Vagina (tissue), 2 donors: ENCODE data around the gene FFAR1. TPM values are rescaled to one million over a fixed set of nuclear protein-coding genes. Genes with fewer than 3 reads are reported as not detected.
A peak's percentile ranks its signal among the peaks of the same experiment; 100 is the strongest.

Source experiments
- DNase-seq, 2 donors: peaks; one replicate each; pipeline ENCODE4 v3.0.0-alpha.2; 2017; ENCODE audit errors: extremely low spot score in 2 of 2
- H3K27ac ChIP-seq: fragments of 200-600 bp; sonication (generic); one replicate; pipeline ENCODE4 v1.5.1; 2019
- H3K27me3 ChIP-seq: fragments of 200-600 bp; sonication (generic); one replicate; pipeline ENCODE4 v1.5.1; 2019
- H3K36me3 ChIP-seq, 2 donors: fragments of 200-600 bp; sonication (generic); one replicate each; pipeline ENCODE4 v1.5.1; 2017 to 2019
- H3K4me1 ChIP-seq: fragments of 200-600 bp; sonication (generic); one replicate; pipeline ENCODE4 v1.5.1; 2019
- H3K4me3 ChIP-seq, 2 donors: fragments of 200-600 bp; sonication (generic); 1 replicate in 1 of 2; 2 replicates in 1 of 2; pipeline ENCODE4 v1.5.1; 2016 to 2019
- H3K9me3 ChIP-seq: fragments of 200-600 bp; sonication (generic); one replicate; pipeline ENCODE4 v1.5.1; 2019
- POLR2A ChIP-seq, 2 donors: fragments of 450-650 bp; IDR thresholded peaks; one replicate each; pipeline ENCODE4 v1.6.1; 2017; ENCODE audit warnings: antibody characterized with exemption in 2 of 2, mild to moderate bottlenecking in 2 of 2, moderate library complexity in 2 of 2
- POLR2AphosphoS5 ChIP-seq, 2 donors: sonication (generic); formaldehyde crosslinking; IDR thresholded peaks; one replicate each; pipeline ENCODE4 v1.9.0; 2017; ENCODE audit warnings: antibody characterized with exemption in 2 of 2, mild to moderate bottlenecking in 2 of 2, low read depth in 1 of 2; ENCODE audit not compliant: insufficient read depth in 1 of 2
- intact Hi-C: fragments of 100-400 bp; cut with DNase I; formaldehyde crosslinking; loops from one replicate; pipeline ENCODE4 v1.15.1; 2023
- total RNA-seq: library from RNA; depleted of rRNA; stranded (reverse); fragments of >200 nt; gene quantifications from one replicate; pipeline ENCODE4 v1.2.3, GENCODE V29; 2016
- TF ChIP-seq, protein P1 (sequence below), 3 experiments: fragments of 450-650 bp in 2 of 3; fragments of 200-600 bp in 1 of 3; sonication (generic) in 1 of 3; IDR thresholded peaks; one replicate each; pipeline ENCODE4 v1.5.1; 2017 to 2019; ENCODE audit warnings: antibody characterized with exemption in 3 of 3, mild to moderate bottlenecking in 2 of 3, moderate library complexity in 2 of 3

The FFAR1 gene
- total RNA-seq, 1 donor from 2014 or later: not detected

DNA sequence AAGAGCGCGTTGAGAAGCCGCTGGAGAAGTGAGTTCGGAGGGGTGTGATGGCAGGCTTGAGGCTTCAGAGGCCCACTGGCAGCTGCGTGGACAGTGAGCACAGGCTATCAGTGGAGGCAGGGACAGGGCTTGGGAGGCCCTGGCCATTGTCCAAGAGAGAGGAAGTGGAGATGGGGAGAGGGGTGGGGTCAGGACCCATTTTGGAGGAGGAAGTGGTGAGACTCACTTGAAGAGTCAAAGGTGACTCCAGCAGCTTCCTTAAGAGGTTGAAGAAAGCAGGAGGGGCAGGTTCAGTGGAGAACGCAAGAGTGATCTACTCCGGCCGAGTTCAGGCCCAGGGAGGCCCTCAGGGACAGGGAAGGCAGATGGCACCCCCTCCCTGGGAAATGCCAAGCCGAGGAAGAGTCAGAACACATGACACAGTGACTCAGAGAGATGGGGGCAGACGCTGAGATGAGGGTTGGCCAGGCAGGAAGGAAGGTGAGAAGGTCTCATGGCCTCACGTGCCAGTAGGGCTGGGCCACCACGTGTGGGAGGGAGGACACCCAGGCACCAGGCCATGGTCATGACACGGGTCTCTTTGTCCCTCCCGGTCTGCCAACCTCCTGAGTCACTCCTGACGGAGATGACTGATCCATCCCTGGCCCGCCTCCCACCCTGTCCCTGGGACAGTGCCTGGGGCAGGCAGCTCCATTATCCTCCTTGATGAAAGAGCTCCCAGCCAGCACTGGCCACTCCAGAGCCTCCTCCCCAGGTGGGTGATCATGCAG, 28.8 kb upstream of the FFAR1 start:
- H3K36me3 ChIP-seq: no peaks in the 10 kb centered on the region
- peak overlapping the region; percentile 69 for H3K27ac ChIP-seq
- TF ChIP-seq, protein P1, sequence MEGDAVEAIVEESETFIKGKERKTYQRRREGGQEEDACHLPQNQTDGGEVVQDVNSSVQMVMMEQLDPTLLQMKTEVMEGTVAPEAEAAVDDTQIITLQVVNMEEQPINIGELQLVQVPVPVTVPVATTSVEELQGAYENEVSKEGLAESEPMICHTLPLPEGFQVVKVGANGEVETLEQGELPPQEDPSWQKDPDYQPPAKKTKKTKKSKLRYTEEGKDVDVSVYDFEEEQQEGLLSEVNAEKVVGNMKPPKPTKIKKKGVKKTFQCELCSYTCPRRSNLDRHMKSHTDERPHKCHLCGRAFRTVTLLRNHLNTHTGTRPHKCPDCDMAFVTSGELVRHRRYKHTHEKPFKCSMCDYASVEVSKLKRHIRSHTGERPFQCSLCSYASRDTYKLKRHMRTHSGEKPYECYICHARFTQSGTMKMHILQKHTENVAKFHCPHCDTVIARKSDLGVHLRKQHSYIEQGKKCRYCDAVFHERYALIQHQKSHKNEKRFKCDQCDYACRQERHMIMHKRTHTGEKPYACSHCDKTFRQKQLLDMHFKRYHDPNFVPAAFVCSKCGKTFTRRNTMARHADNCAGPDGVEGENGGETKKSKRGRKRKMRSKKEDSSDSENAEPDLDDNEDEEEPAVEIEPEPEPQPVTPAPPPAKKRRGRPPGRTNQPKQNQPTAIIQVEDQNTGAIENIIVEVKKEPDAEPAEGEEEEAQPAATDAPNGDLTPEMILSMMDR (IDR thresholded peaks at IDR 0.05): no peak
- no peak for TF ChIP-seq POLR2A (IDR thresholded peaks at IDR 0.05)
- peak; percentile 75 to 88 for TF ChIP-seq POLR2AphosphoS5 (IDR thresholded peaks at IDR 0.05; ENCODE audit: insufficient read depth in 1 of 2, low read depth in 1 of 2)
- intact Hi-C loops: loop anchor here (10.0 kb wide), 1 partner anchor 504 kb away; no protein-coding TSS in a partner anchor
- no peaks in the 10 kb centered on the region for H3K27me3 ChIP-seq
- no peaks in the 10 kb centered on the region for H3K9me3 ChIP-seq
- no peak overlapping the region for H3K4me3 ChIP-seq
- DNase-seq: no peak
- H3K4me1 ChIP-seq: peaks cover 19% of the 10 kb centered on the region

DNA sequence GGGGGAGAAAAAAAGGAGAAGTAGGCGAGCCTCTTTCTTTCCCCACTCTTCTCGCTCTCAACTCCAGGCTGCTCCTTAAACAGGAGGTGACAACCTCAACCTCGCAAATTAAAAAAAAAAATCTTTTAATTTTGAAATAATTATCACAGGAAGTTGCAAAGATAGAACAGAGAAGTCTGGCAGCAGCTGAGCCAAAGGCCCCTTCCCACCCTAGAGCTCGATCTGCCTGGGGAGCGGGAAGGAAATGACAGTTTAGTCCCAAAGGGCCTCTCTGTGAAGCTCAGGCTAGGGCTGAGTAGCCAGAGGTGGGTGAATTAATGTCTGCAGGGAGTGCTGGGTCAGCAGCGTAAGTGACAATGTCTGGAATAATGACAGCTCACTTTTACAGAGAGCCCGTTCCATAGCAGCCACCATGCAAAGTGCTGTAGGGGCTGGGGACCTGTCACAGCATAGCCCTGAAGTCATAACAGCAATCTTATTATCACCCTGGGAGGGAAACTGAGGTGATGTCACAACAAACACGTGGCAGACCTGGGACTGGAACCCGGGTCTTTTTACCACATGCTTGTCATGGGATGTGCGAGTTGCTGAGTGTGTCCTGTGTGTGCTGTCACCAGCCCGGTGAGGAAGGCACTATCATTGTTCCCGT, 27.5 kb upstream of the FFAR1 start:
- H3K36me3 ChIP-seq: no peaks in the 10 kb centered on the region
- H3K27ac ChIP-seq: no peak overlapping the region
- H3K4me3 ChIP-seq: no peak overlapping the region
- H3K9me3 ChIP-seq: no peaks in the 10 kb centered on the region
- DNase-seq: no peak
- H3K4me1 ChIP-seq: peaks cover 19% of the 10 kb centered on the region
- no peaks in the 10 kb centered on the region for H3K27me3 ChIP-seq
- no peak for TF ChIP-seq POLR2AphosphoS5 (IDR thresholded peaks at IDR 0.05; ENCODE audit: insufficient read depth in 1 of 2, low read depth in 1 of 2)
- TF ChIP-seq POLR2A (IDR thresholded peaks at IDR 0.05): no peak
- TF ChIP-seq, protein P1 (IDR thresholded peaks at IDR 0.05): no peak
- intact Hi-C loops: no loop called here

DNA sequence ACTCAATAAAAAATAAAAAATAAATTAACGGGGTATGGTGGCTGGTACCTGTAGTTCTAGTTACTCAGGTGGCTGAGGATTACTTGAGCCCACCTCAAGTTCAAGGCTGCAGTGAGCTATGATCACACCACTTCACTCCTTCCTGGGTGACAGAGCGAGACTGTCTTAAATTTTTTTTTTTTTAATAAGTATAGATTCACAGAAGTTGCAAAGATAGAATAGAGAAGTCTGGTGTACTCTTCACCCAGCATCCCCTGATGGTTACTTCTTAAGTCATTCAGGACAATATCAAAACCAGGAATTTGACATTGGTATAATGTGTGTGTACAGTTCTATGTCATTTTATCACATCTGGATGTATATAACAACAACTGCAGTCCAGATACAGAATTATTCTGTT, 26.4 kb upstream of the FFAR1 start:
- DNase-seq: no peak
- no peak overlapping the region for H3K4me3 ChIP-seq
- H3K27ac ChIP-seq: no peak overlapping the region
- H3K9me3 ChIP-seq: no peaks in the 10 kb centered on the region
- H3K4me1 ChIP-seq: peaks cover 19% of the 10 kb centered on the region
- H3K27me3 ChIP-seq: no peaks in the 10 kb centered on the region
- H3K36me3 ChIP-seq: no peaks in the 10 kb centered on the region
- intact Hi-C loops: no loop called here
- no peak for TF ChIP-seq POLR2AphosphoS5 (IDR thresholded peaks at IDR 0.05; ENCODE audit: insufficient read depth in 1 of 2, low read depth in 1 of 2)
- TF ChIP-seq, protein P1 (IDR thresholded peaks at IDR 0.05): no peak
- no peak for TF ChIP-seq POLR2A (IDR thresholded peaks at IDR 0.05)

DNA sequence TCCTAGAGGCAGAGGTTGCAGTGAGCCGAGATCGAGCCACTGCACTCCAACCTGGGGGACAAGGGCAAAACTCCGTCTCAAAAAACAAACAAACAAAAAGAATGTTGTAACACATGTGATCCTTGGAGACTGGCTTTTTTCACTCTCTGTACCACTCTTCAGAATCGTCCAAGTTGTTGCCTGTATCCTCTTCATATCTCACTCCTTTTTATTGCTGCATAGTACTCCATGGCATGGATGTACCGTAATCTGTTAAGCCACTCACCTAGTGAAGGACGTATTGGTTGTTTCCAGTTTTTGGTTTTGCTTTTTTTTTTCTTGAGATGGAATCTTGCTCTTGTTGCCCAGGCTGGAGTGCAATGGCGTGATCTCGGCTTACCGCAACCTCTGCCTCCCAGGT, 25.7 kb upstream of the FFAR1 start:
- H3K9me3 ChIP-seq: no peaks in the 10 kb centered on the region
- TF ChIP-seq POLR2AphosphoS5 (IDR thresholded peaks at IDR 0.05; ENCODE audit: insufficient read depth in 1 of 2, low read depth in 1 of 2) (no peak), POLR2A (IDR thresholded peaks at IDR 0.05) (no peak)
- TF ChIP-seq, protein P1 (IDR thresholded peaks at IDR 0.05): no peak
- H3K4me1 ChIP-seq: peaks cover 19% of the 10 kb centered on the region
- no peak for DNase-seq
- H3K36me3 ChIP-seq: no peaks in the 10 kb centered on the region
- no peak overlapping the region for H3K4me3 ChIP-seq
- no peak overlapping the region for H3K27ac ChIP-seq
- intact Hi-C loops: no loop called here
- no peaks in the 10 kb centered on the region for H3K27me3 ChIP-seq

DNA sequence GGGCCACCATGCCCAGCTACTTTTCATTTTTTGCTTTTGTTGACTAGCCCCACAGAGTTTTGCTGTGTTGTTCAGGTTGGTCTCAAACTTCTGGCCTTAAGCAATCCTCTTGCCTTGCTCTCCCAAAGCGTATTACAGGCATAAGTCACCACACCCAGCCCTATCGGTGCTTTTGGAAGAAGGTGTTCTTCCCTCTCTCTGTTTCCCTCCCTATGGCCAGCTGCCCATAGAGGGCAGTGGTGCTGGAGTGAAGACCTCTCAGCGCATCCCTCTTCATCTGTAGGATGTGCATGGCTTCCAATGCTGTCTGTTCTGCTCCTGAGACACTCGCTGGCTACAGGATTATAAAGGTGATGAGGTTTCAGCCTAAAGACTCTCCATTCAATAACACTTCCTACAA, 20.1 kb upstream of the FFAR1 start:
- TF ChIP-seq, protein P1 (IDR thresholded peaks at IDR 0.05): no peak
- TF ChIP-seq POLR2AphosphoS5 (IDR thresholded peaks at IDR 0.05; ENCODE audit: insufficient read depth in 1 of 2, low read depth in 1 of 2) (no peak), POLR2A (IDR thresholded peaks at IDR 0.05) (no peak)
- Histone ChIP-seq H3K4me1 (no peaks in the 10 kb centered on the region), H3K27ac (no peak overlapping the region), H3K4me3 (no peak overlapping the region), H3K36me3 (no peaks in the 10 kb centered on the region), H3K27me3 (no peaks in the 10 kb centered on the region), H3K9me3 (no peaks in the 10 kb centered on the region)
- intact Hi-C loops: no loop called here
- no peak for DNase-seq
